ENCODE measurements around the gene ATG101. TPM values are rescaled to one million over a fixed set of nuclear protein-coding genes. Genes with fewer than 3 reads are reported as not detected.
A peak's percentile ranks its signal among the peaks of the same experiment; 100 is the strongest.

Gene ATG101
- total and polyA plus RNA-seq, 2 of the 13 experiments (the other 11 are each of a cell fraction or from before 2014, with no cell fraction given): 58.2 to 67.7 TPM

- Histone ChIP-seq H3K27ac (ENCODE audit: extremely low read length, insufficient read depth, low read length) (no peak overlapping the region), H3K4me1 (ENCODE audit: insufficient read depth, low read length) (peaks cover 62% of the 10 kb centered on the region), H3K9me3 (ENCODE audit: low read length) (no peaks in the 10 kb centered on the region), H3K4me2 (ENCODE audit: low read depth, low read length) (peak overlapping the region; percentile 49), H3K4me3 (replicated peaks in 1 of 3; ENCODE audit: insufficient read depth in 1 of 3, low read depth in 2 of 3, low read length in 3 of 3) (peak overlapping the region in 1 of 3 experiments; percentile 7; a peak in 1 of 6 replicates), H3K27me3 (ENCODE audit: control insufficient read depth in 1 of 2, insufficient read depth in 2 of 2, low read length in 2 of 2) (peaks cover 4 to 35% of the 10 kb centered on the region in 2 experiments; a peak in 3 of 5 replicates), H3K9ac (ENCODE audit: insufficient read depth, low read depth, low read length) (no peak overlapping the region), H2AFZ (ENCODE audit: low read length) (no peak overlapping the region), H4K20me1 (ENCODE audit: insufficient read depth, low read length) (no peaks in the 10 kb centered on the region), H3K79me2 (ENCODE audit: insufficient read depth, low read length) (no peaks in the 10 kb centered on the region), H3K36me3 (replicated peaks in 1 of 2; ENCODE audit: control insufficient read depth in 1 of 2, insufficient read depth in 2 of 2, low read length in 2 of 2) (no peaks in the 10 kb centered on the region)
- 15% methylated on average over 6 of the region's 7 CpGs for WGBS (ENCODE audit: low lambda C conversion rate)
- DNase-seq (ENCODE audit: low spot score): no peak
- no TSS peak for BruUV-seq (replicated peaks)
- no peak for FAIRE-seq
- in situ Hi-C loops (cut with HindIII; ENCODE audit: extremely low pct_ligation_motif_present, low pct_unique_long_range_greater_than_20kb) (loop anchor here (5.0 kb wide), 1 partner anchor 96 kb away; no protein-coding TSS in a partner anchor), intact Hi-C loops (cut with micrococcal nuclease; ENCODE audit: unreplicated experiment) (loop anchor here (1.0 kb wide), 1 partner anchor 98 kb away; no protein-coding TSS in a partner anchor)
- ATAC-seq: no peak
- ChIA-PET CTCF (ENCODE audit: low intra/inter-chr PET ratio, low total read pairs) (interaction anchor here (5.2 kb wide), 1 partner anchor 97 kb away, joined by 41 read pairs; no protein-coding TSS in a partner anchor), POLR2A (interaction anchor here (1.4 kb wide), 1 partner anchor 90 kb away, joined by 3 read pairs; no protein-coding TSS in a partner anchor)
- no peak for TF ChIP-seq ZBTB25 (CRISPR knock-in tag; IDR thresholded peaks at IDR 0.05)
- no peak for TF ChIP-seq ZNF337 (CRISPR knock-in tag; IDR thresholded peaks at IDR 0.05; ENCODE audit: borderline replicate concordance, low read depth)
- TF ChIP-seq MLXIP (CRISPR knock-in tag; IDR thresholded peaks at IDR 0.05; ENCODE audit: borderline replicate concordance): no peak
- TF ChIP-seq GZF1 (CRISPR knock-in tag; IDR thresholded peaks at IDR 0.05): peak; percentile 70; the same call in 1 of the 2 replicates
- no peak for TF ChIP-seq LCORL (IDR thresholded peaks at IDR 0.05)
- 0 out of 2 replicates have a peak, but pooled peaks have one; percentile 11 for TF ChIP-seq LCORL (CRISPR knock-in tag; IDR thresholded peaks at IDR 0.05)
- TF ChIP-seq TOE1 (CRISPR knock-in tag; IDR thresholded peaks at IDR 0.05): no peak
- TF ChIP-seq MLX (CRISPR knock-in tag; IDR thresholded peaks at IDR 0.05): 0 out of 2 replicates have a peak, but pooled peaks have one; percentile 33
- TF ChIP-seq MXD1 (CRISPR knock-in tag; IDR thresholded peaks at IDR 0.05): no peak
- no peak for TF ChIP-seq TOPORS (CRISPR knock-in tag; IDR thresholded peaks at IDR 0.05)
- peak; percentile 48; the same call in 1 of the 2 replicates for TF ChIP-seq TFE3 (CRISPR knock-in tag; IDR thresholded peaks at IDR 0.05)
- no peak for TF ChIP-seq ZNF788 (CRISPR knock-in tag; IDR thresholded peaks at IDR 0.05; ENCODE audit: borderline replicate concordance)
- no peak for TF ChIP-seq ZNF256 (CRISPR knock-in tag; conservative IDR thresholded peaks at IDR 0.05)
- no peak for TF ChIP-seq ZBTB10 (CRISPR knock-in tag; IDR thresholded peaks at IDR 0.05; ENCODE audit: borderline replicate concordance)
Observed at GRCh38 chr12:52122904-52123303, 53.1 kb downstream of the ATG101 start.

All from HepG2 (cell line).